Common myeloid progenitor, CD34-positive (primary cell): ENCODE data around the gene GAP43.

ENCODE experiments used
- CTCF ChIA-PET: fragments of 350-600 bp; sonication (Branson Sonifier 250); formaldehyde crosslinking; loops from one replicate; lab custom pipeline; 2021; ENCODE audit warnings: antibody characterized with exemption; lab: Charles Lee
- POLR2A ChIA-PET: fragments of 350-600 bp; sonication (Branson Sonifier 250); formaldehyde crosslinking; loops from one replicate; lab custom pipeline; 2021; ENCODE audit warnings: antibody characterized with exemption; lab: Charles Lee
- DNase-seq, 3 donors: peaks; one replicate each; pipeline versions ENCODE4 v3.0.0 to v3.0.0-alpha.2; 2013
- H3K27ac ChIP-seq, 2 experiments: 1 replicate in 1 of 2; 2 replicates in 1 of 2; pipeline ENCODE4 v1.7.0; 2013; ENCODE audit warnings: inconsistent platforms in 2 of 2, low read length in 2 of 2, mild to moderate bottlenecking in 2 of 2, low read depth in 1 of 2, moderate library complexity in 1 of 2; ENCODE audit not compliant: severe bottlenecking in 2 of 2, insufficient read depth in 1 of 2, poor library complexity in 1 of 2
- H3K27me3 ChIP-seq, 5 experiments: replicated peaks in 2 of 5; 1 replicate in 3 of 5; 2 replicates in 2 of 5; pipeline versions ENCODE4 v1.6.1 to v1.7.0; 2013; ENCODE audit warnings: low read length in 4 of 5, mild to moderate bottlenecking in 2 of 5, moderate library complexity in 2 of 5, inconsistent platforms in 1 of 5; ENCODE audit not compliant: insufficient read depth in 5 of 5, control insufficient read depth in 4 of 5
- H3K36me3 ChIP-seq, 4 experiments: 1 replicate in 2 of 4; 2 replicates in 2 of 4; pipeline versions ENCODE4 v1.6.1 to v1.7.0; 2013; ENCODE audit warnings: low read length in 3 of 4, control low read depth in 1 of 4, mild to moderate bottlenecking in 1 of 4; ENCODE audit not compliant: control insufficient read depth in 4 of 4, insufficient read depth in 4 of 4
- H3K4me1 ChIP-seq, 4 experiments: 1 replicate in 3 of 4; 2 replicates in 1 of 4; pipeline versions ENCODE4 v1.6.1 to v1.7.1; 2013; ENCODE audit warnings: low read length in 3 of 4, mild to moderate bottlenecking in 3 of 4, control low read depth in 1 of 4, inconsistent platforms in 1 of 4, moderate library complexity in 1 of 4; ENCODE audit not compliant: control insufficient read depth in 4 of 4, insufficient read depth in 4 of 4; ENCODE audit errors: control extremely low read depth in 1 of 4
- H3K4me3 ChIP-seq, 7 experiments: 1 replicate in 4 of 7; 2 replicates in 3 of 7; pipeline versions ENCODE4 v1.5.1 to v1.7.0; 2013; ENCODE audit warnings: mild to moderate bottlenecking in 7 of 7, low read length in 6 of 7, moderate library complexity in 6 of 7, inconsistent platforms in 2 of 7, low read depth in 2 of 7, control low read depth in 1 of 7; ENCODE audit not compliant: insufficient read depth in 4 of 7, control insufficient read depth in 1 of 7; ENCODE audit errors: extremely low read depth in 1 of 7
- H3K9me3 ChIP-seq, 5 experiments: 1 replicate in 4 of 5; 2 replicates in 1 of 5; pipeline versions ENCODE4 v1.6.1 to v1.7.1; 2013; ENCODE audit warnings: low read length in 4 of 5, mild to moderate bottlenecking in 2 of 5, inconsistent platforms in 1 of 5, low read depth in 1 of 5, moderate library complexity in 1 of 5; ENCODE audit not compliant: control insufficient read depth in 4 of 5, insufficient read depth in 2 of 5; ENCODE audit errors: control extremely low read depth in 1 of 5
- WGBS: methylation state at CpG from one replicate; pipeline ENCODE4 v1.1.5; 2013; ENCODE audit not compliant: insufficient coverage; 5-methylcytosine and 5-hydroxymethylcytosine counted together

Gene GAP43

DNA sequence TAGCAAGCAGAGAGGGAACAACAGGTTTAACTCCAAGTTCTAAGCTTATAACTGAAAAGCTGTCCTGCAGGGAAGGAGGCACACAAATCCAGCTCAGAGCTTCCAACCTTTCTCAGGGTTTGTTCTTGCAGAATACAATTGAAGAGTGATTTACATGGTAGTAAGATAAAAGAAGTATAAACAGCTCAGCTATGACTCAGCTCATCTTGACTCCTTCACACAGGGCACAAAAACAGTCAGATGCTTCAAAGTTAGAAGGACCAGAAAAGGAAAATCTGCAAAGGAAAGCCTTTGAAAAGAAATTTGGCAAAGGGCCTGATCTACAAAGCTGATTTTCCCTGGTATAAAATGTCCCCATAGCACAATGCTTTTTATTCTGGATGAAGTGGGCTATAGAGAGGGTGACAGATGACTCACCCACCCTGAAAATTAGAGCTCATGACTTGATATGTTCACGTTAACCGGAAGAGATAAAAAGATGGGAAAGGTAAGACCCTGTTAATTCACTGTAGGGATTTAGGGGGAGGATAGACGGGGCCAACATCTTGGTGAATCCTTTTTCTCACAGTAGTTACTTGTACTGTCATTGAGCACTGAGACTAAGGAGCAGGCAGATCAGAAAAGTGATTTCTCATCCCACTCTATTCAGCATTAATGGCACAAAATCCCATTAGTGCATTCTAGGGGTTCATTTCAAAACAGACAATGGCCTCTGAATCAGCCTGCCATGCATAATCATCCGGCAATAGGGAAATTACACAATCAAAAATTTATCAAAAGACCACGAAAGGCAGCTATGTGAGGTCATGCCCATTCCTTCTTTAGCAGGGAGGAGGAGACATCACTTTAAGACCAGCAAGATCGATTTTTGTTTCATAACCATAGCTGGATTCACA is 143.5 kb downstream of the GAP43 start:
- H3K4me1 ChIP-seq, result no peaks in the 10 kb centered on the region
- H3K36me3 ChIP-seq, result no peaks in the 10 kb centered on the region
- no peak overlapping the region for H3K27ac ChIP-seq
- no peak for DNase-seq
- no peak overlapping the region for H3K4me3 ChIP-seq
- no peaks in the 10 kb centered on the region for H3K9me3 ChIP-seq
- POLR2A ChIA-PET, result interaction anchor here (0.6 kb wide), 1 partner anchor 68 kb away, joined by 3 read pairs; no protein-coding TSS in a partner anchor
- CTCF ChIA-PET, result interaction anchor here (1.4 kb wide), 1 partner anchor 48 kb away, joined by 3 read pairs; no protein-coding TSS in a partner anchor
- peaks cover 0 to 2% (median 0%) of the 10 kb centered on the region in 5 experiments for H3K27me3 ChIP-seq
- 100% methylated on average over 2 of the region's 6 CpGs for WGBS

DNA sequence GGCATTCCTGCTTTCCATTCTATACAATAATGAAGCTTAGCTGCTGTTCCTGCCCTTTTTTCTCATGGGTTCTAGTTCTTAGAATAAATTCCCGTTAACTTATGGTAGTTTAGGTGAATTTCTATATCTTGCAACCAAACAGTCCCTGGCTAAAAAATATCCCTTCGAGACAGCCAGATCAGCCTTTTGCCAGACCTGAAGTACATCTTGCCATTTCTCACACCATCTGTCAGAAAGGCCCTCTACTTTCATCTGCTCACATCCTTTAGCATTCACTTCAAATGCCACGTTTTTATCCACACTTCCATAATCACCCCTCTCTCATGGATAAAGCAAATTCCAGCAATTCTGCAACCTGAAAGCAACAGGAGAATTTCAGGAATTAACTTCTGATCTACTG is 145.4 kb downstream of the GAP43 start:
- CTCF ChIA-PET, result no interaction called here
- peaks cover 0 to 2% (median 0%) of the 10 kb centered on the region in 5 experiments for H3K27me3 ChIP-seq
- WGBS, result 88% methylated on average over 2 of the region's 3 CpGs
- H3K4me3 ChIP-seq, result no peak overlapping the region
- POLR2A ChIA-PET, result no interaction called here
- no peaks in the 10 kb centered on the region for H3K9me3 ChIP-seq
- DNase-seq, result no peak
- no peaks in the 10 kb centered on the region for H3K4me1 ChIP-seq
- no peak overlapping the region for H3K27ac ChIP-seq
- no peaks in the 10 kb centered on the region for H3K36me3 ChIP-seq
